DOHH2 (cell line): Measurements from ENCODE around the gene TAS1R2.

Experiments
- EZH2phosphoT487 ChIP-seq: fragments of 200-600 bp; sonication (generic); IDR thresholded peaks from 2 replicates; pipeline ENCODE4 v1.6.1; 2017; ENCODE audit warnings: borderline replicate concordance, mild to moderate bottlenecking, antibody characterized with exemption, low read length, moderate library complexity, mixed read lengths
- TF ChIP-seq, protein P1 (sequence below): fragments of 200-600 bp; sonication (generic); IDR thresholded peaks from one replicate; pipeline ENCODE4 v1.5.1; 2014; ENCODE audit warnings: antibody characterized with exemption, mild to moderate bottlenecking, low read depth, low read length; ENCODE audit not compliant: poor library complexity, severe bottlenecking

DNA sequence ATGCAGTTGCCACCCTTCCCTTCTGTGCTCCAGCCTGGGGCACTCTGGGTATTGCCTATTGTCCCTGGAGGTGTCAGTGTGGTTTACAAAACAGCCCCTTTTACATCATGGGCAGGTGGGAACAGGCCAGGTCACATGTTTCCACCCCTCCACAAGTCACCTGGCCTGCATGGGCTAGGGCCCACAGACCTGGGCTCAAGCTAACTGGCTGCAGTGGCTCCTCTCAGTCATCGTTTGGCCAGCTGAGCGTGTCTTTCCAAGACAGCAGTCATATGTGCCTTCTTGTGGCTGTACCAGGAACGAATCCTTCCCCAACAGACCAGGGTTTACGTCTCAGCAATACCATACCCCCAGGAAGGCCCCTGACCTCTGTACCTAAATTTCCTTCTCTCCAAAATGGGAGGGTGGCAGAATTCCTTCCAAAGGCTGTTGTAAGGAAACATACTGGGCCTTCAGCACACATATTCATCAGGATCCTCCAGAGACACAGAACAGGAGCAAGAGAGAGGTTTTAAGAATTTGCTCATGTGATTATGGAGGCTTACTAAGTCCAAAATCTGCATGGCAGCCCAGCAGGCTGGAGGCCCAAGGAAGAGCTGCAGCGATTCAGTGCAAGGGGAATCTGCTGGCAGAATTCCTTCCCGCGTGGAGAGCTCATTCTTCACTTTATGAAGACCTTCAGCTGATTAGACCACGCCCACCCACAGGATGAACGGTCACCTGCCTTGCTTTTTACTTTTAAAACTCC is 10.6 kb upstream of the TAS1R2 start:
- TF ChIP-seq, protein P1, sequence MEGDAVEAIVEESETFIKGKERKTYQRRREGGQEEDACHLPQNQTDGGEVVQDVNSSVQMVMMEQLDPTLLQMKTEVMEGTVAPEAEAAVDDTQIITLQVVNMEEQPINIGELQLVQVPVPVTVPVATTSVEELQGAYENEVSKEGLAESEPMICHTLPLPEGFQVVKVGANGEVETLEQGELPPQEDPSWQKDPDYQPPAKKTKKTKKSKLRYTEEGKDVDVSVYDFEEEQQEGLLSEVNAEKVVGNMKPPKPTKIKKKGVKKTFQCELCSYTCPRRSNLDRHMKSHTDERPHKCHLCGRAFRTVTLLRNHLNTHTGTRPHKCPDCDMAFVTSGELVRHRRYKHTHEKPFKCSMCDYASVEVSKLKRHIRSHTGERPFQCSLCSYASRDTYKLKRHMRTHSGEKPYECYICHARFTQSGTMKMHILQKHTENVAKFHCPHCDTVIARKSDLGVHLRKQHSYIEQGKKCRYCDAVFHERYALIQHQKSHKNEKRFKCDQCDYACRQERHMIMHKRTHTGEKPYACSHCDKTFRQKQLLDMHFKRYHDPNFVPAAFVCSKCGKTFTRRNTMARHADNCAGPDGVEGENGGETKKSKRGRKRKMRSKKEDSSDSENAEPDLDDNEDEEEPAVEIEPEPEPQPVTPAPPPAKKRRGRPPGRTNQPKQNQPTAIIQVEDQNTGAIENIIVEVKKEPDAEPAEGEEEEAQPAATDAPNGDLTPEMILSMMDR = no peak
- TF ChIP-seq EZH2phosphoT487 = no peak
